H9 (cell line): Measurements from ENCODE around the gene CCM2L. TPM values are rescaled to one million over a fixed set of nuclear protein-coding genes. Genes with fewer than 3 reads are reported as not detected.

Experiments used
- DNase-seq: peaks from one replicate; pipeline ENCODE4 v3.0.0-alpha.2; 2017
- H2AFZ ChIP-seq: one replicate; pipeline ENCODE4 v1.6.1; 2013; ENCODE audit warnings: mild to moderate bottlenecking, low read length, control low read depth, moderate library complexity
- H2AK5ac ChIP-seq: 2 replicates; pipeline ENCODE4 v1.6.1; 2013; ENCODE audit warnings: low read length, control low read depth, mixed read lengths; ENCODE audit not compliant: insufficient read length
- H2BK120ac ChIP-seq: one replicate; pipeline ENCODE4 v1.6.1; 2013; ENCODE audit warnings: low read depth, mild to moderate bottlenecking, low read length, control low read depth, inconsistent platforms; ENCODE audit not compliant: poor library complexity, severe bottlenecking
- H2BK12ac ChIP-seq: 2 replicates; pipeline ENCODE4 v1.6.1; 2013; ENCODE audit warnings: low read length, control low read depth, mixed read lengths, low read depth; ENCODE audit not compliant: insufficient read length
- H2BK15ac ChIP-seq: 2 replicates; pipeline ENCODE4 v1.6.1; 2013; ENCODE audit warnings: low read depth, low read length, control low read depth
- H2BK20ac ChIP-seq: one replicate; pipeline ENCODE4 v1.6.1; 2013; ENCODE audit warnings: low read depth, mild to moderate bottlenecking, low read length, control low read depth, inconsistent platforms; ENCODE audit not compliant: poor library complexity, severe bottlenecking
- H2BK5ac ChIP-seq: 2 replicates; pipeline ENCODE4 v1.6.1; 2013; ENCODE audit warnings: low read length, control low read depth, mixed read lengths; ENCODE audit not compliant: insufficient read length
- H3K14ac ChIP-seq: 2 replicates; pipeline ENCODE4 v1.6.1; 2013; ENCODE audit warnings: low read length, control low read depth; ENCODE audit not compliant: insufficient read depth
- H3K18ac ChIP-seq: 2 replicates; pipeline ENCODE4 v1.6.1; 2013; ENCODE audit warnings: low read depth, mild to moderate bottlenecking, mixed read lengths, low read length, control low read depth; ENCODE audit not compliant: insufficient read length
- H3K23ac ChIP-seq: 2 replicates; pipeline ENCODE4 v1.6.1; 2013; ENCODE audit warnings: low read length, control low read depth, mixed read lengths, low read depth; ENCODE audit not compliant: insufficient read length
- H3K23me2 ChIP-seq: 2 replicates; pipeline ENCODE4 v1.6.1; 2013; ENCODE audit warnings: low read depth, mild to moderate bottlenecking, mixed read lengths, low read length, control low read depth; ENCODE audit not compliant: insufficient read length, poor library complexity, severe bottlenecking
- H3K27ac ChIP-seq: 2 replicates; pipeline ENCODE4 v1.5.1; 2013; ENCODE audit warnings: low read length, control low read depth, mixed read lengths, low read depth; ENCODE audit not compliant: insufficient read length
- H3K27me3 ChIP-seq: 2 replicates; pipeline ENCODE4 v1.6.1; 2013; ENCODE audit warnings: low read length, control low read depth, inconsistent platforms; ENCODE audit not compliant: insufficient read depth
- H3K4ac ChIP-seq: 2 replicates; pipeline ENCODE4 v1.6.1; 2013; ENCODE audit warnings: low read depth, mild to moderate bottlenecking, control low read depth, inconsistent platforms, low read length, moderate library complexity
- H3K4me1 ChIP-seq: 2 replicates; pipeline ENCODE4 v1.6.1; 2013; ENCODE audit warnings: low read length, control low read depth, inconsistent platforms; ENCODE audit not compliant: insufficient read depth
- H3K4me2 ChIP-seq: 2 replicates; pipeline ENCODE4 v1.6.1; 2013; ENCODE audit warnings: low read length, control low read depth, mixed read lengths; ENCODE audit not compliant: insufficient read length, insufficient read depth
- H3K56ac ChIP-seq: 2 replicates; pipeline ENCODE4 v1.6.1; 2013; ENCODE audit warnings: low read depth, mild to moderate bottlenecking, mixed read lengths, low read length, control low read depth; ENCODE audit not compliant: insufficient read length
- H3K79me1 ChIP-seq: 2 replicates; pipeline ENCODE4 v1.6.1; 2013; ENCODE audit warnings: low read depth, mild to moderate bottlenecking, moderate library complexity, low read length, control low read depth, inconsistent platforms; ENCODE audit not compliant: insufficient read depth, poor library complexity, severe bottlenecking
- H3K79me2 ChIP-seq: 2 replicates; pipeline ENCODE4 v1.6.1; 2013; ENCODE audit warnings: low read length, control low read depth, inconsistent platforms; ENCODE audit not compliant: insufficient read depth
- H3K9ac ChIP-seq: 2 replicates; pipeline ENCODE4 v1.6.1; 2013; ENCODE audit warnings: low read length, control low read depth, mixed read lengths; ENCODE audit not compliant: insufficient read length; ENCODE audit errors: extremely low read depth
- H3K9me3 ChIP-seq: one replicate; pipeline ENCODE4 v1.6.1; 2013; ENCODE audit warnings: low read depth, low read length, inconsistent platforms; ENCODE audit not compliant: control insufficient read depth
- H3T11ph ChIP-seq: one replicate; pipeline ENCODE4 v1.6.1; 2013; ENCODE audit warnings: mild to moderate bottlenecking, low read length, control low read depth, inconsistent platforms
- H4K20me1 ChIP-seq: one replicate; pipeline ENCODE4 v1.6.1; 2013; ENCODE audit not compliant: control insufficient read depth, insufficient read length, insufficient read depth
- H4K5ac ChIP-seq: 2 replicates; pipeline ENCODE4 v1.6.1; 2013; ENCODE audit warnings: low read depth, mild to moderate bottlenecking, mixed read lengths, low read length, control low read depth; ENCODE audit not compliant: insufficient read length
- H4K8ac ChIP-seq: replicated peaks from 2 replicates; pipeline ENCODE4 v1.6.1; 2013; ENCODE audit warnings: low read length, control low read depth, mixed read lengths, low read depth; ENCODE audit not compliant: insufficient read length
- H4K91ac ChIP-seq: 2 replicates; pipeline ENCODE4 v1.6.1; 2013; ENCODE audit warnings: low read depth, mild to moderate bottlenecking, moderate library complexity, mixed read lengths, low read length, control low read depth; ENCODE audit not compliant: insufficient read length
- H3K27ac Mint-ChIP-seq, 3 experiments: 2 replicates in 2 of 3; 3 replicates in 1 of 3; pipeline ENCODE4 v1.8.0; 2020 to 2021; ENCODE audit warnings: mixed read lengths in 3 of 3, mild to moderate bottlenecking in 1 of 3, moderate library complexity in 1 of 3
- H3K27me3 Mint-ChIP-seq: 2 replicates; pipeline ENCODE4 v1.8.0; 2021; ENCODE audit warnings: low read depth, mild to moderate bottlenecking, moderate library complexity, mixed read lengths
- H3K36me3 Mint-ChIP-seq, 3 experiments: 2 replicates in 2 of 3; 3 replicates in 1 of 3; pipeline ENCODE4 v1.8.0; 2020 to 2021; ENCODE audit warnings: low read depth in 3 of 3, mixed read lengths in 3 of 3; ENCODE audit not compliant: insufficient read depth in 1 of 3
- H3K4me1 Mint-ChIP-seq, 2 experiments: 2 replicates each; pipeline ENCODE4 v1.8.0; 2020; ENCODE audit warnings: mixed read lengths in 2 of 2
- H3K4me3 Mint-ChIP-seq, 2 experiments: 2 replicates in 1 of 2; 3 replicates in 1 of 2; pipeline ENCODE4 v1.8.0; 2020 to 2021; ENCODE audit warnings: mild to moderate bottlenecking in 2 of 2, mixed read lengths in 2 of 2, moderate library complexity in 1 of 2
- H3K9me3 Mint-ChIP-seq, 2 experiments: 2 replicates in 1 of 2; 3 replicates in 1 of 2; pipeline ENCODE4 v1.8.0; 2020; ENCODE audit warnings: mild to moderate bottlenecking in 2 of 2, mixed read lengths in 2 of 2, moderate library complexity in 1 of 2
- WGBS: extraction: QIAGEN DNeasy Blood & Tissue Kit; methylation state at CpG from one replicate; pipeline ENCODE4 v1.1.7; 2013; ENCODE audit warnings: missing lambda C conversion rate, low lambda C conversion rate, mixed read lengths; ENCODE audit not compliant: insufficient read length; ENCODE audit errors: extremely low coverage; 5-methylcytosine and 5-hydroxymethylcytosine counted together
- total RNA-seq: library from RNA; stranded (reverse); gene quantifications from 2 replicates; pipeline ENCODE4 v1.2.1, GENCODE V29; 2021
- TF ChIP-seq, protein P1 (sequence below): fragments of 200-600 bp; sonication (generic); conservative IDR thresholded peaks from 3 replicates; pipeline ENCODE4 v1.8.0; 2021; ENCODE audit warnings: antibody characterized with exemption, mild to moderate bottlenecking

Gene CCM2L
- total RNA-seq, 1 experiment from 2014 or later = 4.6 TPM

DNA sequence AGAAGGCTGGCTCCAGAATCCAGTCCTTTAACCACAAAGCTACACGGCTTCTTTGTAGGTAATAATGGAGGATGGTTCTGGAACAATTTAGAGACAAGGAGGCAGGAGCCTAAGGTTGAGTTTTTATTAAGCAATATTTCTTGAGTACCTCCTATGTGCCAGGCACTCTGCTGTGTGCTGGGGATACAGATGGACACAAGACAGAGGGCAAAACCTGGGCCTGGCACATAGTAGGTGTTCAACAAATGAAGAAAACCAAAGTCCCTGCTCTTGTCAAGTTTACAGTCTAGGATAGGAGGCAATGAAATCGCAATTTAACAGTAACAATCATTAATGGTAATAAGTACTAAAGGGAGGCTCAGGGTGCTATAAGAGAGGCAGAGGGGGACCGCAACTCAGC is 17.4 kb downstream of the CCM2L start:
- Histone ChIP-seq H2AFZ (no peak overlapping the region), H3K56ac (no peak overlapping the region), H2BK5ac (no peak overlapping the region), H3K18ac (no peak overlapping the region), H3K27ac (no peak overlapping the region), H3K4me2 (no peak overlapping the region), H3K79me1 (no peaks in the 10 kb centered on the region), H2BK20ac (no peak overlapping the region), H2BK120ac (no peak overlapping the region), H3K4ac (no peak overlapping the region), H2BK12ac (no peak overlapping the region), H4K20me1 (no peaks in the 10 kb centered on the region), H3K4me1 (no peaks in the 10 kb centered on the region), H3K23me2 (peaks cover 3% of the 10 kb centered on the region), H3K9ac (no peak overlapping the region), H3K79me2 (no peaks in the 10 kb centered on the region), H3T11ph (no peak overlapping the region), H2AK5ac (no peak overlapping the region), H4K91ac (no peak overlapping the region), H3K27me3 (no peaks in the 10 kb centered on the region), H4K8ac (no peak overlapping the region), H4K5ac (no peak overlapping the region), H3K23ac (no peak overlapping the region), H3K14ac (no peak overlapping the region), H2BK15ac (no peak overlapping the region), H3K9me3 (no peaks in the 10 kb centered on the region)
- TF ChIP-seq, protein P1, sequence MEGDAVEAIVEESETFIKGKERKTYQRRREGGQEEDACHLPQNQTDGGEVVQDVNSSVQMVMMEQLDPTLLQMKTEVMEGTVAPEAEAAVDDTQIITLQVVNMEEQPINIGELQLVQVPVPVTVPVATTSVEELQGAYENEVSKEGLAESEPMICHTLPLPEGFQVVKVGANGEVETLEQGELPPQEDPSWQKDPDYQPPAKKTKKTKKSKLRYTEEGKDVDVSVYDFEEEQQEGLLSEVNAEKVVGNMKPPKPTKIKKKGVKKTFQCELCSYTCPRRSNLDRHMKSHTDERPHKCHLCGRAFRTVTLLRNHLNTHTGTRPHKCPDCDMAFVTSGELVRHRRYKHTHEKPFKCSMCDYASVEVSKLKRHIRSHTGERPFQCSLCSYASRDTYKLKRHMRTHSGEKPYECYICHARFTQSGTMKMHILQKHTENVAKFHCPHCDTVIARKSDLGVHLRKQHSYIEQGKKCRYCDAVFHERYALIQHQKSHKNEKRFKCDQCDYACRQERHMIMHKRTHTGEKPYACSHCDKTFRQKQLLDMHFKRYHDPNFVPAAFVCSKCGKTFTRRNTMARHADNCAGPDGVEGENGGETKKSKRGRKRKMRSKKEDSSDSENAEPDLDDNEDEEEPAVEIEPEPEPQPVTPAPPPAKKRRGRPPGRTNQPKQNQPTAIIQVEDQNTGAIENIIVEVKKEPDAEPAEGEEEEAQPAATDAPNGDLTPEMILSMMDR = no peak
- H3K4me3 Mint-ChIP-seq = no peak overlapping the region
- no peak for DNase-seq
- H3K4me1 Mint-ChIP-seq = peaks cover 21 to 22% of the 10 kb centered on the region in 2 experiments
- peaks cover 31% of the 10 kb centered on the region for H3K27me3 Mint-ChIP-seq
- H3K36me3 Mint-ChIP-seq = peaks cover 0 to 19% (median 0%) of the 10 kb centered on the region in 3 experiments; a peak in 3 of 7 replicates
- WGBS = no CpG with 5 or more reads among the region's 3 CpGs
- no peaks in the 10 kb centered on the region for H3K9me3 Mint-ChIP-seq
- no peak overlapping the region for H3K27ac Mint-ChIP-seq
